GM06990 (cell line): Measurements from ENCODE around the gene GRXCR1.

Source experiments
- DNase-seq: peaks from one replicate; pipeline ENCODE4 v3.0.0-alpha.2; 2011; ENCODE audit not compliant: insufficient read length; ENCODE audit errors: extremely low read depth
- H3K27me3 ChIP-seq: replicated peaks from 2 replicates; pipeline ENCODE4 v1.6.0; 2011; ENCODE audit warnings: low read length; ENCODE audit not compliant: control insufficient read depth, insufficient read depth
- H3K36me3 ChIP-seq: 2 replicates; pipeline ENCODE4 v1.5.1; 2011; ENCODE audit warnings: low read length; ENCODE audit not compliant: control insufficient read depth, insufficient read depth
- H3K4me3 ChIP-seq: replicated peaks from 2 replicates; pipeline ENCODE4 v1.5.1; 2011; ENCODE audit warnings: low read depth, mild to moderate bottlenecking, control low read depth, low read length
- CTCF ChIP-seq: IDR thresholded peaks from 2 replicates; pipeline ENCODE4 v1.5.1; 2011; ENCODE audit warnings: low read length, control low read depth, mild to moderate bottlenecking, inconsistent platforms; ENCODE audit not compliant: insufficient read depth, poor library complexity, severe bottlenecking

Gene GRXCR1

GRCh38 chr4:42915484-42915883, 23.0 kb downstream of the GRXCR1 start:
- TF ChIP-seq CTCF = no peak
- Histone ChIP-seq H3K27me3 (no peaks in the 10 kb centered on the region), H3K4me3 (no peak overlapping the region), H3K36me3 (no peaks in the 10 kb centered on the region)
- DNase-seq = no peak

- no peak overlapping the region for H3K4me3 ChIP-seq
- DNase-seq = no peak
- H3K27me3 ChIP-seq = no peaks in the 10 kb centered on the region
- no peak for TF ChIP-seq CTCF
- no peaks in the 10 kb centered on the region for H3K36me3 ChIP-seq
Measured at GRCh38 chr4:42917296-42917695, 24.8 kb downstream of the GRXCR1 start.

- no peak overlapping the region for H3K4me3 ChIP-seq
- no peak for DNase-seq
- TF ChIP-seq CTCF = no peak
- H3K27me3 ChIP-seq = no peaks in the 10 kb centered on the region
- H3K36me3 ChIP-seq = no peaks in the 10 kb centered on the region
Measured at GRCh38 chr4:42923431-42923830, 30.9 kb downstream of the GRXCR1 start.

GRCh38 chr4:42925921-42926320, 33.4 kb downstream of the GRXCR1 start:
- H3K4me3 ChIP-seq = no peak overlapping the region
- H3K36me3 ChIP-seq = no peaks in the 10 kb centered on the region
- H3K27me3 ChIP-seq = no peaks in the 10 kb centered on the region
- no peak for DNase-seq
- no peak for TF ChIP-seq CTCF

GRCh38 chr4:42927946-42928345, 35.4 kb downstream of the GRXCR1 start:
- no peak overlapping the region for H3K4me3 ChIP-seq
- no peak for DNase-seq
- no peaks in the 10 kb centered on the region for H3K27me3 ChIP-seq
- TF ChIP-seq CTCF = no peak
- H3K36me3 ChIP-seq = no peaks in the 10 kb centered on the region

- no peak for DNase-seq
- TF ChIP-seq CTCF = no peak
- Histone ChIP-seq H3K4me3 (no peak overlapping the region), H3K27me3 (no peaks in the 10 kb centered on the region), H3K36me3 (no peaks in the 10 kb centered on the region)
Measured at GRCh38 chr4:42928582-42928981, 36.1 kb downstream of the GRXCR1 start.
